Pancreas (tissue), 10 donors: ENCODE measurements around the gene SURF2. TPM values are rescaled to one million over a fixed set of nuclear protein-coding genes. Genes with fewer than 3 reads are reported as not detected.
"Not testable (repeated sequence)": the region's sequence is repeated elsewhere in the genome, so short reads cannot be mapped to it uniquely, and the experiment has no call there.

Experiments used
- ATAC-seq, 4 donors: fragments of 200-7000 bp; cut with Tn5 transposase; one replicate each; pipeline versions ENCODE4 v1.8.0 to v1.9.1; 2020; ENCODE audit warnings: mild to moderate bottlenecking in 4 of 4, moderate library complexity in 4 of 4
- DNase-seq, 6 donors: peaks; one replicate each; pipeline ENCODE4 v3.0.0-alpha.2; 2020
- FAIRE-seq: peaks from 2 replicates; lab custom pipeline; 2012; peaks lifted over from hg19 to GRCh38; lab: Jason Lieb, UNC
- H3K27ac ChIP-seq, 4 donors: fragments of 200-600 bp; sonication (generic); 1 replicate in 3 of 4; 2 replicates in 1 of 4; pipeline versions ENCODE4 v1.5.0 to v1.8.0; 2020
- H3K27me3 ChIP-seq, 4 donors: fragments of 200-600 bp; one replicate each; pipeline ENCODE4 v1.8.0; 2021
- H3K36me3 ChIP-seq, 3 donors: fragments of 200-600 bp; sonication (generic) in 1 of 3; one replicate each; pipeline versions ENCODE4 v1.5.0 to v1.8.0; 2020 to 2021
- H3K4me1 ChIP-seq, 3 donors: fragments of 200-600 bp; one replicate each; pipeline ENCODE4 v1.8.0; 2021
- H3K4me3 ChIP-seq, 4 donors: fragments of 200-600 bp; sonication (generic) in 2 of 4; one replicate each; pipeline versions ENCODE4 v1.5.0 to v1.8.0; 2020 to 2021
- H3K9me3 ChIP-seq, 4 donors: fragments of 200-600 bp; one replicate each; pipeline ENCODE4 v1.8.0; 2021
- CTCF ChIP-seq, 4 donors: fragments of 200-600 bp; sonication (generic) in 3 of 4; IDR thresholded peaks; one replicate each; pipeline versions ENCODE4 v1.5.0 to v1.8.0; 2021; ENCODE audit warnings: antibody characterized with exemption in 4 of 4
- WGBS, 2 donors: extraction: QIAGEN DNeasy Blood & Tissue Kit; methylation state at CpG; one replicate each; pipeline ENCODE4 v1.1.7; 2013; 5-methylcytosine and 5-hydroxymethylcytosine counted together
- intact Hi-C, 3 donors: fragments of 100-400 bp; cut with DNase I; formaldehyde crosslinking; loops; one replicate each; pipeline versions ENCODE4 v1.11.1 to v1.14.2; 2022
- polyA plus RNA-seq, 2 donors: library from polyadenylated mRNA; stranded (reverse); fragments of 200-250 nt; gene quantifications; one replicate each; pipeline ENCODE4 v1.2.3, GENCODE V29; 2013
- total RNA-seq, 6 donors: library from RNA; stranded (reverse); fragmentation: NEBNext Ultra II Directional in 4 of 6; extraction: Animal tissue kit (Norgen Biotek cat#: 25700) in 4 of 6; gene quantifications; one replicate each; pipeline versions ENCODE4 v1.2.1 to v1.2.4, GENCODE V29; 2021 to 2023
- donor health status: healthy with polysubstance abuse.
- donor health status: DM: no; HTN: no; CAD: no; lungs with moderate emphysema.
- donor health status: DM: no; HTN: no; CAD: no.
- donor health status: control.
- donor health status: control.
- donor health status: Bipolar disorder and iron deficiency.
- donor health status: DM: yes; HTN: yes; CAD: no.
- donor health status: DM: no; HTN: no; CAD: no.
- donor health status: DM: no; HTN: no; CAD: no.
- donor health status: DM: yes; HTN: yes; CAD: no.

The SURF2 gene
- total and polyA plus RNA-seq, 8 donors = 7.8 to 52.4 (median 13.2) TPM

GRCh38 chr9:133332381-133332730 lies 24.0 kb upstream of the SURF2 start:
- H3K27ac ChIP-seq = no peak overlapping the region
- DNase-seq (peak in 1 of 6 donors; percentile 54), FAIRE-seq (no peak), ATAC-seq (no peak)
- H3K27me3 ChIP-seq = no peaks in the 10 kb centered on the region
- WGBS, 2 donors = 93 to 96% methylated on average over 20 of the region's 20 CpGs
- no peaks in the 10 kb centered on the region for H3K9me3 ChIP-seq
- TF ChIP-seq CTCF (IDR thresholded peaks at IDR 0.05) = no peak
- intact Hi-C loops = loop anchor here in 2 of 3 donors (5.0 to 10.0 kb wide), 2 partner anchors 145 to 148 kb away; no protein-coding TSS in a partner anchor
- peaks cover 0 to 33% (median 12%) of the 10 kb centered on the region in 3 donors for H3K36me3 ChIP-seq
- no peak overlapping the region for H3K4me3 ChIP-seq
- H3K4me1 ChIP-seq = peaks cover 7 to 8% (median 8%) of the 10 kb centered on the region in 3 donors

- H3K4me1 ChIP-seq = peaks cover 7 to 8% (median 8%) of the 10 kb centered on the region in 3 donors
- H3K9me3 ChIP-seq = no peaks in the 10 kb centered on the region
- FAIRE-seq (no peak), ATAC-seq (no peak), DNase-seq (peak in 1 of 6 donors; percentile 26)
- TF ChIP-seq CTCF (IDR thresholded peaks at IDR 0.05) = no peak
- no peak overlapping the region for H3K27ac ChIP-seq
- H3K27me3 ChIP-seq = no peaks in the 10 kb centered on the region
- intact Hi-C loops = loop anchor here in 2 of 3 donors (5.0 to 10.0 kb wide), 2 partner anchors 146 to 148 kb away; no protein-coding TSS in a partner anchor
- 90 to 92% methylated on average over 11 of the region's 11 CpGs for WGBS, 2 donors
- H3K36me3 ChIP-seq = peaks cover 0 to 33% (median 12%) of the 10 kb centered on the region in 3 donors
- no peak overlapping the region for H3K4me3 ChIP-seq
Measured at GRCh38 chr9:133333011-133333410, 23.3 kb upstream of the SURF2 start.

GRCh38 chr9:133333566-133333965 lies 22.8 kb upstream of the SURF2 start:
- DNase-seq (peak in 3 of 6 donors; percentile 15 to 54 (median 52)), ATAC-seq (no peak), FAIRE-seq (no peak)
- Histone ChIP-seq H3K4me3 (no peak overlapping the region), H3K36me3 (peaks cover 0 to 33% (median 12%) of the 10 kb centered on the region in 3 donors), H3K27ac (no peak overlapping the region), H3K9me3 (no peaks in the 10 kb centered on the region), H3K4me1 (peaks cover 7 to 8% (median 8%) of the 10 kb centered on the region in 3 donors), H3K27me3 (no peaks in the 10 kb centered on the region)
- WGBS, 2 donors = 91 to 93% methylated on average over 10 of the region's 10 CpGs
- TF ChIP-seq CTCF (IDR thresholded peaks at IDR 0.05) = no peak
- intact Hi-C loops = loop anchor here in 2 of 3 donors (5.0 to 10.0 kb wide), 2 partner anchors 146 to 149 kb away; no protein-coding TSS in a partner anchor

- Histone ChIP-seq H3K4me3 (no peak overlapping the region), H3K9me3 (no peaks in the 10 kb centered on the region), H3K27me3 (no peaks in the 10 kb centered on the region), H3K36me3 (peaks cover 0 to 33% (median 12%) of the 10 kb centered on the region in 3 donors), H3K4me1 (peaks cover 7 to 8% (median 8%) of the 10 kb centered on the region in 3 donors), H3K27ac (no peak overlapping the region)
- no peak for TF ChIP-seq CTCF (IDR thresholded peaks at IDR 0.05)
- intact Hi-C loops = loop anchor here in 2 of 3 donors (5.0 to 10.0 kb wide), 2 partner anchors 147 to 149 kb away; no protein-coding TSS in a partner anchor
- 87 to 91% methylated on average over 6 of the region's 6 CpGs for WGBS, 2 donors
- DNase-seq = peak in 2 of 6 donors; percentile 22 to 34
- FAIRE-seq = no peak
- ATAC-seq = no peak
Measured at GRCh38 chr9:133334161-133334560, 22.2 kb upstream of the SURF2 start.

DNA sequence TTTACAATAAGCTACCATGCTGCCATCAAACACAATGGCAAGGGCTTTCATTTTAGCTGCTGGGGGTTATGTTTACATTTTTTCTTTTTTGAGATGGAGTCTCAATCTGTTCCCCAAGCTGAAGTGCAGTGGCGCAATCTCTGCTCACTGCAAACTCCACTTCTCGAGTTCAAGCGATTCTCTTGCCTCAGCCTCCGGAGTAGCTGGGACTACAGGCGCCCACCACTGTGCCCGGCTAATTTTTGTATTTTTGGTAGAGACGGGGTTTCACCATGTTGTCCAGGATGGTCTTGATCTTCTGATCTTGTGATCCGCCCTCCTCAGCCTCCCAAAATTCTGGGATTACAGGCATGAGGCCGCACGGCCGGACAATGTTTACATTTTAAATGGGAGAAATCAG lies 21.5 kb upstream of the SURF2 start:
- not testable (repeated sequence) for H3K27ac ChIP-seq, ATAC-seq, H3K4me1 ChIP-seq, H3K9me3 ChIP-seq, FAIRE-seq, H3K27me3 ChIP-seq
- Histone ChIP-seq H3K4me3 (peak overlapping the region; percentile 63 to 85 (median 81)), H3K36me3 (peaks cover 0 to 33% (median 12%) of the 10 kb centered on the region in 3 donors)
- 62 to 67% methylated on average over 11 of the region's 11 CpGs for WGBS, 2 donors
- peak in 4 of 6 donors; percentile 4 to 19 (median 9) for DNase-seq
- intact Hi-C loops = loop anchor here in 2 of 3 donors (5.0 to 10.0 kb wide), 2 partner anchors 148 to 150 kb away; no protein-coding TSS in a partner anchor
